HG03064 (cell line): Measurements from ENCODE around the gene SUPT4H1.

Experiments
- ATAC-seq: cut with Tn5 transposase; IDR thresholded peaks from one replicate; pipeline ENCODE4 v1.9.1; 2021; ENCODE audit warnings: low read depth; ENCODE audit not compliant: unreplicated experiment

SUPT4H1 gene

DNA sequence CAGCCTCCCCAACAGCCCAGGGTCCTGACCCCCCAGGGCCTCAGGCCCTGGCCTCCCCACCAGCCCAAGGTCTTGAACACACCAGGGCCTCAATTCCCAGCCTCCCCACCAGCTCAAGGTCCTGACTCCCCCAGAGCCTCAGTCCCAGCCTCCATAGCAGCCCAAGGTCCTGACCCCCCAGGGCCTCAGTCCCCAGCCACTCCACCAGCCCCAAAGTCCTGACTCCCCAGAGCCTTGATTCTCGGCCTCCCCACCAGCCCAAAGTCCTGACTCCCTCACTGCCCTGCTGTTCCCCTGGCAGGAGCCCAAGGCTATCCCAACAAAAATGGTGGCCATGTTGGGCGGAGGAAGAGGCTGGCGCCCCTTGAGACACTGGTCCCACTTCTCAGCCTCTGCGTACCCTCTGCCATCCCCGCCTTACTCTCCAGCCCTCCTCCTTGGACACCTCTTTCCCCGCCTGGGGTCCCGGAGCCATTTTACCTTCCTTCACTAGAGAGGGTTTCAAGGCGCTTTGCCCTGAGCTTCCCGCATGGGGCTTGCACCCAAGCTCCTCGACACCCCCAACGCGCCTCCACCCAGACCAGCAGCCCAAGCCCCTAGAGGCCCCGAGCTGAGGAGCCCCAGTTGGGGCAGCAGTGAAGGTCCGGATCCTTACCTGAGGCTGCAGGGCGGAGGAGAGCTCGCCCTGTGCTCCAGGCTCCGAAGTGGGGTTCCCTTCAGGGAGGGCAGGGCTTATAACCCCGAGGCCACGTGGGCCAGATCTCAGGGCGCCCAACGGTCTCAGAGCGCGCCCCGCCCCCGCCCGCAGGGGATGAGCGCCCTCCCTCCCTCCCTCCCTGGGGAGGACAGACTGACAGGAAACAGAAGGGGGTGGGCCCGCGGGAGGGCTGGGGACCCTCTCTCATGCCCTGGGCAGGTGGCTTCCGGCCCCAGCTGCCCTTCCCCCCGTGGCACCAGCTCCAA lies 19.9 kb downstream of the SUPT4H1 start:
- ATAC-seq, result no peak

DNA sequence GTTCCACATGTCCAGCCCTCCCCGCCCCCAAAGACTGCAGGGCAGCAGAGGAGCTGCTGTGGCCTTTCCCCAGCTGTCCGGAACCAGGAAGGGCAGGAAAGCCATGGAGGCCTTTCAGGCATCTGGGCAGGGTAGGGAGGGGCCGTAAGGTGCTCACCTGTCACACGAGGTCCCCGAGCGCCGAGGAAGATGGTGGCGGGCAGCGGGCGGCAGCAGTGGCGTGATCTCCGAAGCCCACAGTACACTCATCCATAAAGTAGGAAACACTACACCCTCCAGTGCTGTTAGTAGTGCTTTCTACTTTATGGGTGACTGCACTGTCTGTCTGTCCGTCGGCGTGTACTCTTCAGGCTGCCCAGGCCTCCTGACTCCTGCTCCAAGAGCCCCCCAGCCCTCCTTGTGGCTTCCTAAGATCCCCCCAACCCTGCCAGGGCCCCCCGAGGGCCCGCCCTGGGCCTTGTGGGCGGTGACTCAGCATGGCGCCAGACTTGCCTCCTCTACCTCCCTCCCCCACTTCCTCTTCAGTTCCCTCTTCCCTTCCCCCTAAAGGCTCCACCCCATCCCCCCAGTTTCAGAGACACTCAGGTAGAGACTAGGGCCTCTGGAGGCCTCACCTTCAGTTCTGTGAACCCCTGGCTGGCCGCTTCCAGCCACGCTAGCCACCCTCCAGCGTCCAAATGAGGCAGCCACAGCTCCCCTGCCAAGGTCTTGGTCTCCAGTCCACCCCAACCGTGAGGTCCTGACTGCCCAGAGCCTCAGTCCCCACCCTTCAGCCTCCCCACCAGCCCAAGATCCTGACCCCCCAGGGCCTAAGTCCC lies 20.8 kb downstream of the SUPT4H1 start:
- no peak for ATAC-seq

DNA sequence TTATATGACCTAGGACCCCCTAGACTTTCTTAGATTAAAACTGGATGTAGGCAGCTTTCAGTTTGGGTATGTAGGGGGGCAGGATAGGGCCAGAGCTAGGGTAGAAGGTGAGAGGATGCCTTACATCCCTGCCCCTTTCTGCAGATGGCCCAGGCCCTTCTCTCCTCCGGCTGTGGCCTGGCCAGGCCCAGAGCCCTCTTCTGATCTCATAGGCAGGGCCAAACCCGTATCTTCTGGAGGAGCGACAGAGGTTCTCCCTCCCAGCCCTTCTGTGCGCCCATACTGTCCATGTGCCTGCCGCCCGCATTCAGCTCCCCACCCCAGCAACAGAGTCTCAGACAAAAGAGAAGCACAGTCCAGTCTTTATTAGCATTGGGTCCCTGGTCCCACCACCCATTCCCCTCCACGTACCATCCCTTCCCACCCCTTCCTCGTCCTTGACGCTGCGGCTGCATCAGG lies 21.4 kb downstream of the SUPT4H1 start:
- no peak for ATAC-seq

GRCh38 chr17:58329810-58330537 lies 22.0 kb downstream of the SUPT4H1 start:
- ATAC-seq, result peak; percentile 8

- ATAC-seq, result peak; percentile 36
Observed at GRCh38 chr17:58329035-58329809, 22.8 kb downstream of the SUPT4H1 start.

DNA sequence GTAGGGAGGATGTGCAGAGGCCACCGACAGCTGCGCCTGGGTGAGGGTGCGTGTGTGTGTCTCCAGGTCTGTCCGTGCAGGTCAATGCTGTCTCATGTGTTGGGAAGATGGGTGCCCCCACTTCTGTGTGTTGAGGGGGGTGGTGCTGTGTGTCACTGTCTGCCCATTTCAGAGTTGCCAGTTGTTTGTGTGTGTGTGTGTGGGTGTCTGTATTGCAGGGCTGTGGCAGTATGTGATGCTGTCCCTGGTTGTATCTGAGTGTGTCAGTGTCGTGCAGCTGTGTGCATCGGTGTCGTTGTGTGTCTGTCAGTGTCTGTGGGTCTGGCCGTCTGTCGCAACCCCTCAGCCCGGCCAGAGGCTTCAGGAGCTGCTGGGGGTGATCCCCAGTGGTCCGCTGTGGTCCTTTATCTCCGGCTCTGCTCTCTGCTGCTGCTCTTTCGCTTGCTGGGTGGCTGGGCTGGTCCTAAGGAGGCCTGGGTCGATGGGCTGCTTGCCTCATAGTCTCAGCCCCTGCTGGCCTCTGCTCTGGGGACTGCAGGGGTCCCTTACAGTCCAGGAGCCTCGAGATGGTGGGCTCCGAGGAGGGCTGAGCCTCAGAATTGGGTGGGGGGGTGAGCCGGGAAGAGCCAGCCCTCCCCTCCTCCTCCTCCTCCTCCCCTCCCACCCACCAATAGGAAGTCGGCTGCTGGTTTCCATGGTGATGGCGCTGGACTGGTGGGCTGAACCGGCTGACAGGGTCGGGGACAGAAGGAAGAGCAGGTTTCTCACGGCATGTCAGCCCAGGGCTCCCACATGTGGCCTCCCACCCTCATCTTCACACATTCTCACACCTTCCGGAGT lies 23.6 kb downstream of the SUPT4H1 start, which contains the start of gene TSPOAP1:
TSPOAP1 (minus strand) TSS at position 601 of the 840 bp plus-strand sequence. CDS start 875 bp downstream, outside the sequence.
- no peak for ATAC-seq

DNA sequence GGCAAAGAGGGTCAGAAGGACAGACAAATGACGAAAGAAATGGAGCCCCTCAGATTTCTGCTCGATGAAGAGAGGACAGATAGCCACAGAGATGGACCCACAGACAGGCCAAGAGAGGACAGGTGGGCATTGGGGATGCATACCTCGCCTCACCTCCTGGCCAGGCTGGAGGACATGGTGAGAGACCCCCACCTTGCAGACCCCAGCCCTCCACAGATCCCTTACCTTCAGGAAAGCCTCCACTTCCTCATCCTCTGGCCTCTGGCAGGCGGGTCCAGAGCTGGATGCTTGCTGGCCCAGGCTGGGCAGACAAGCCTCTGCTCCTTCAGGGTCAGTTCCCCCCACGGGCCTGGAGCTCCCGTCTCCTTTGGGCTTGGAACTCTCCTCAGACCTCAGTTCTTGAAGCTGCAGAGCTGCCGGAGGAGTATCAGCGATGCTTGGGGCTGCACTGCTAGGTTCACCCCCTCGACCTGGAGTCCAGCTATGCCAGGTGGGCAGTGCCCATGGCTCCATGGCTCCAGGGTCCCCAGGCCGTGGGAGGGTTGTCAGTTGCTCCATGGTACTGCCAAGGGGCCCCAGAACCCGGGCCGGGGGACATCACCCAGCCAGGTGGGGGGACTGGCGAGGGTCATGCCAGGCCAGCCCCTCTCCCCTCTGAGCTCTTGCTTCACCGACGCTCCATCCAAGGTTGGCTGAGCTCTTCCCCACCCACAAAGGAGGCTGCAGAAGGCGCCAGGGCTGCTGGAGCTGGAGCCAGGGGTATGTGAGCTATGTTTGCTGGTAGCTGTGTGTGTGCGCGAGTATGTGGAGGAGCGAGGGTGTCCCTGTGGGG lies 24.4 kb downstream of the SUPT4H1 start:
- ATAC-seq, result no peak

DNA sequence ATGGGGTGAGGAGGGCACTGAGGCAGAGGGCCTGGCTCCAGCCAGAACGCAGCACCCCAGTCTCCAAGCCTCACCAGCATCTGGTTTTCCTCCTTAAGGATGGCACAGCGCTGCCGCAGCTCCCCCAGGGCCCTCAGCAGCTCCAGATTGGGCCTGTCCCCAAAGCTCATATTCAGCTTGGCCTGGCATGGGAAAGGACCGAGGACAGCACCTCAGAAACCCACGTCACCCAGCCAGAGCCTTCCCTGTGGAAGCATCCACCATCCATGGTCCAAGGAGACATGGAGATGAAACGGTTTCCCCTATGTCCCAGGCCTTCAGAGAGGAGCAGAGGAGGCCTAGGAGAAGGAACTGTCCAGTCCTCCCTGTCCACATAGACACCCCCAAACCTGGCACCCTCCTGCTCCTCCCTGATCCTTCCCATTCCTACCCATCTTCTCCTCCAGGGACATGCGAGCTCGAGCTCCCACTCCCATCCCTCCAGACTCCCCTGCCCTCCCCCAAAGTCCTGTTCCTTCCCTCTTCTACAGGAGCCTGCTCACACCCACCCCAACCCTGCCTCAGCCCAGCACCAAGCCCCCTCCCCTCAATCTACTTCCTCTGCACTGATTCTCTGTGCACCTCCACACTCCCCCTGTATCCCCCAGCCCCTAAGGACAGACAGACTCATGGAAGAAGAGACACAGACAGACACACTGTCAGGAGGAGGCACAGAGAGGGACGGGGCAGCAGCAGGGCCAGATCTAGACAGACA lies 25.2 kb downstream of the SUPT4H1 start:
- ATAC-seq, result no peak

GRCh38 chr17:58325976-58326468 lies 26.0 kb downstream of the SUPT4H1 start:
- no peak for ATAC-seq

- no peak for ATAC-seq
Observed at GRCh38 chr17:58325289-58325726, 26.7 kb downstream of the SUPT4H1 start.

- ATAC-seq, result no peak
Observed at GRCh38 chr17:58324409-58325288, 27.4 kb downstream of the SUPT4H1 start.

- no peak for ATAC-seq
Observed at GRCh38 chr17:58324056-58324408, 28.0 kb downstream of the SUPT4H1 start.

GRCh38 chr17:58323366-58324055 lies 28.5 kb downstream of the SUPT4H1 start:
- no peak for ATAC-seq

- ATAC-seq, result no peak
Observed at GRCh38 chr17:58322581-58323185, 29.3 kb downstream of the SUPT4H1 start.
